CD1c-positive myeloid dendritic cell (primary cell): ENCODE measurements around the gene MEPCE.

Source experiments
- DNase-seq: peaks from one replicate; pipeline ENCODE4 v3.0.0-alpha.2; 2016; ENCODE audit errors: extremely low spot score

Gene MEPCE

DNA sequence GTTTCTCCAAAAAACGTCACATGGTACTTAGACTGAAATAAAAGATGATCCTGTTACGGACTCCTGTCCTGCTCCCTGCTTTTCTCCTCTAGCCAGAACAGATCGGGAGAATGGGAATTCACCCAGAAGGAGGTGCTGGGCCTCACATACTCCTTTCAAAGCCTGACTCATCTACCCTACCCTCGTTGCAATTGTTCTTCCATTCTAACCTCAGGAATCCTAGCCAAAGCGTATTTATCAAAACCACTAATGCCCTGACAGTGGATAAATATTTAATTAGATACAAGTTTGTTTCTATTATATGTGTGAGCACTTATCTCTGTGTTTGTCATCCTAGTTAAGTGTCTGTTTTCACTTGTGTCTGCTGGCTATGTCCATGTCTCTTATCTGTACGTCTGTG is 22.9 kb upstream of the MEPCE start:
- no peak for DNase-seq

DNA sequence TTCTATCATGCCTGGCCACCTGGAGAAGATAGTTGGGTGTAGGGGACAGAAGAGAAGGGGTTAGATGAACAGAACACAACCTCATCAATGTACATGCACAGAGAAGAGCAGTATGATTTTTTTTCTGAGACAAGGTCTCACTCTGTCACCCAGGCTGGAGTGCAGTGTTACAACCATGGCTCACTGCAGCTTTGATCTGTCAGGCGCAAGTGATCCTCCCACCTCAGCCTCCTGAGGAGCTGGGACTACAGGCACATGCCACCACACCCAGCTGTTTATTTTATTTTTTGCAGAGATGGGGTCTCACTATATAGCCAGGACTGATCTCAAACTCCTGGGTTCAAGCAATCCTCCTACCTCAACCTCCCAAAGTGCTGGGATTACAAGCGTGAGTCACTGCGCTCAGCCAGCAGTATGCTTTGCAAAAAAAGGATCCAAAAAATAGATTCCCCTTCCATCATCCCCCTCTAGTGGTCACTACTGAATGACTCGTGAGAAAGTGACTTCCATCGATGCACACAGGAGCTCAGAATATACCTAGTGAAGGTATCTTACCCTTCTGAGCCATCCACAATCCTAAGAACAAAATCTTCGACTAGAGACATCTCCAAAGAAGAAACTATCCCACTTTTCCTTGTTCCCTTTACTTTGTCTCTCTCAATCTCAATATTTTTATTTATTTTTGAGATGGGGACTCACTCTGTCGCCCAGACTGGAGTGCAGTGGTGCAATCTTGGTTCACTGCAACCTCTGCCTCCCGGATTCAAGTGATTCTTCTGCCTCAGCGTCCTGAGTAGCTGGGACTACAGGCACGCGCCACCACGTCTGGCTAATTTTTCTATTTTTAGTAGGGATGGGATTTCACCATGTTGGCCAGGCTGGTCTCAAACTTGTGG is 22.1 kb upstream of the MEPCE start:
- peak; percentile 84 for DNase-seq

DNA sequence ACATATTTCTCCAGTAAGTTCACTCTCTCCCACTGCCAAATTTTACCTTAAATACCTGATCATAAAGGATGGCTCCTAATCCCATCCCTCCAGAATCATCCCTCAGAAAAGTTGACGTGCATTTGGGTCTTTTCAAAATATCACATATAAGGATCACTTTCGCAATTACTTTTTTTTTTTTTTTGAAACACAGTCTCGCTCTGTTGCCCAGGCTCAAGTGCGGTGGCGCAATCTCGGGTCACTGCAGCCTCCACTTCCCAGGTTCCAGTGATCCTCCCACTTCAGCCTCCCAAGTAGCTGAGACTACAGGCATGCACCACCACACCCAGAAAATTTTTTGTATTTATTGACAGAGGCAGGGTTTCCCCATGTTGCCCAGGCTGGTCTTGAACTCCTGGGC is 18.5 kb upstream of the MEPCE start:
- DNase-seq, result no peak

DNA sequence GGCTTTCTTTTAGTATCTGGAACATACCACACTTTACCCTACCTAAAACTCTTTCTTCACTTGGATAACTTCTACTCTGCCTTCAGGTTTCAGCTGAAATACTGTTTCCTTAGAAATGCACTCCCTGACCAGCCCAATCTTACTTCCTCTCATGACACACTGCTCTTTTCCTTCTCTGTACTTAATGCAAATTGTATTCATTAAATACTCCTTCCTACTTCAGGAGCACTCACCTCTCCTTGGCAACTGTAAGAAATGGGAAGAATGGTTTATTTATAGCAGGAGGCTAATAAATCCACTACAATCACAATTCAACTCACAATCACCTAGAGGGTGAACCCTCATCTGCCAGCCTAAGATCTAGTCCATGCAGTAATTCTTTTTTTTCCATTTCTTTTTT is 16.3 kb upstream of the MEPCE start:
- DNase-seq, result peak; percentile 44

DNA sequence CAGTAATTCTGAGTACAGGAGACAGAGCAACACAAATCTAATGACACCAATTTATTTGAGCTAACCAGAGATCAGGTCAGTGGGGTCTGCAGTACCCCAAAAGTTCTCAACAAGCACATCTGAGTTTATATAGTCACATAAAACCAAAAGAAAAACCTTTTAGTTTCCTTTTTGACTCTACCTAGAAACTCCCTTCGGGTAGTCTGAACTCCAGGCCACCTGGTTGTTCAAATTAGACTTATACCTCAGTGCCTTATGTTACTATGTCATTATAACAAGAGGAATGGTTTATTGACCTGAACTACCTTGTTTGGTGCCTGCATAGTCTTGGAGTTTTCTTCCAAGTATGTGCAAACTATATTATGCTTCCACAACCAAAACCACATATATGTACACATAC is 15.7 kb upstream of the MEPCE start:
- no peak for DNase-seq

DNA sequence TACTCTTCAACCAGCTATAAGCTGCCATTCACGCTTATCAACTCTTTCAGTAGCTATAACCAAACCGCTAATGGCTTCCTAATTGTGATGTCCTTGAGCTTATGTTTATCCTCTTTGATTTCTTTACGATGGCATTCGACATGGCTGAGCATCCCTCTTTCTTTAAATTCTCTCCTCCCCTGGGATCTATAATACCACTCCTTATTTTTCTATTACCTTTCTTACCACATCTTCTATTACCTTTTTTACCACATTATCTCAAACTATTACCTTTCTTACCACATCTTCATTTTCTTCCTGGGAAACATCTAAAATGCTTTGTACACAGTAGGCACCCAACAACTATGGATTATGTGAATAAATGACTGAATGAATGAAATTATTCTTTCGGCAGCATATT is 14.2 kb upstream of the MEPCE start:
- no peak for DNase-seq

DNA sequence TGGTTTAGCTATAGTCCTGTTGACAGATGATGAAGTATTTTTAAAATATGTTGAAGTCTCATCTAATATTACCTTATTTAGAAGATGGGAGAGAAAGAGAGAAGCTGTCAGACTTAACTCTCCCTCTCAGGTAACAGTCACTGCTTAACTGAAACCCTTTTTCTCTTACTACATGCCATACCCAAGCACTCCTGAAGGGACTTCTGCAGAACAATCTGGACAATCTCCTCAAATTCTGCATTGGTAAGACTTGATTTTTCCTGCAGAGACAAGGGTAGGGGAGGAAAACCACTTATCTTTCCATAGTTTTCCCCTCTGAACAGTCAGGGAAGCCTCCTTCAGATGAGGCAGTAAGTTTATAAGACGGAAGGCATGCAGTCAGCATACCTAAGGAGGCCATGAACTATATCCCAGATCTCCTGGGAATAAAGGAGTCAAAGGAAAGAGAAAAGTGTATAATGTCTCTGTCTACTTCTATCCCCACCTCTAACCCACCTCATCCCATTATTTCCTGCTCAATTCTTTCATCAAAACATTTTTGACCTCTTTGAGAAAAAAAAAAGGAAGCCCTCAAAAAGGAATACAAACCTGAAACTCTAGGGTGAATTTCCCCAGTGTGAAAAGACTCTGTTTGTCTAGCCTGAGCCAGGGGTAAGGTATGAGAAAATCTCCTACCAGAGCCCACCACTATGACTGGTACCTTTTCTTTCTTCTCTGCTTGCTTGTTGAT is 10.5 kb upstream of the MEPCE start:
- DNase-seq, result no peak

DNA sequence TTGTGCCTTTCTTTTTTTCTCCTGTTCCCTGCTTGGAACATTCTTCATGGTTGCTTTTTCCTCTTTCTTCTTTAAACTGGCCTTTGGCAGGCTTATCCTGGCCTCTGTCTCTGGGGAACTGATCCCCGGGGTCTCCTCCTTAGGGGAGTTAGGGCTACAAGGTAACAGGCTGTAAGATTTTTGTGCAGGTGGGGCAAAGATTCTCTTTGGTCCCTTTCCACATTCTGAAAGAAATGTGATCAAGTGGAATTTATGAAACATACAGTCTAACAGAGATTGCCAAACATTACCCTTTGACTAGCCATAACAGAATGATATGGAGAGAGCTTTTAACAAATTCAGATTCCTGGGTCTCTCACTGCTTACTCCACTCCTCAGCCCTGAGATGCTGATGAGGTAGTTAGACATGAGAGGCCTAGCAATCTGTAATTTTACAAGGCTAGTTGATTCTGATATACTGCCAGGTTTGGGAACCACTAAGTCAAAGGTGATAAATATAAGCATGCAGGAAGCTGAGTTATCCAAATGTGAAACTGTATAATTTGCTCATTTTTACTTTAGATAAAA is 9.9 kb upstream of the MEPCE start:
- DNase-seq, result no peak

DNA sequence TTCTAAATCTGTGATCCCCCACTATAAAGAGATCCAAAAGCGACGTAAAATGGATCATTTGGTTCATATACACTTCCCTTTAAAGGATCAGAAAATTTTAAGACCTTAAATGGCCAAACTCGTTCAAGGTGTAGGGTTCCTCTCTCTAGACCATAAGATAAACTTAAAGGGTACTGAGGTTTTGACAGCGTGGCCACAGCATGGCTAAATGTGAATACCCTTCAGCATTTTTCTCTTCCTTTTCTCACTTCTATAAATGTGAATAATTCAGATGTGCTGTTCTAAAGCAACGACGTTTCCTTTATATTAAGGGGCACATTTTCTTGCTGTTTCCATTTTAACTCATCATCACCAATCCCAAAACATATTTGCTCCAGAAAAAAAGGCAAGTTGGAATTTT is 6.3 kb upstream of the MEPCE start:
- DNase-seq, result no peak

DNA sequence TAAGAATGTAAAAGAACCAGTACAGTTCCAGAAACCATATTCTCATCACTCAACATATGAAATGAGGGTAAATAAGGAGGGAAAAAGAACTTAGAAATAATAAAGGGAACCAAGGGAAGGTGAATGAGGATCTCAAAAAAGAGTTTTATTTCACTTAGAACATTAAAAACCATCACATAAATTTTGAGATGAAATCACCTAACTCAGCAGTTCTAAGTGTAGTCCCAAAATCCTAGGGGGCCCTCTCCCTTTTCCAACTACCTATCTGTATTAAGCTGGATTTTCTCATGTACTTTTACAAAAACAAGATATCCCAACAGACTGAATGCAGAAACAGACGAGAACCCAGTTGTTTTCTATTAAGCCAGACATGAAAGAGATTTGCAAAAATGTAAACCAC is 4.3 kb upstream of the MEPCE start:
- DNase-seq, result no peak

DNA sequence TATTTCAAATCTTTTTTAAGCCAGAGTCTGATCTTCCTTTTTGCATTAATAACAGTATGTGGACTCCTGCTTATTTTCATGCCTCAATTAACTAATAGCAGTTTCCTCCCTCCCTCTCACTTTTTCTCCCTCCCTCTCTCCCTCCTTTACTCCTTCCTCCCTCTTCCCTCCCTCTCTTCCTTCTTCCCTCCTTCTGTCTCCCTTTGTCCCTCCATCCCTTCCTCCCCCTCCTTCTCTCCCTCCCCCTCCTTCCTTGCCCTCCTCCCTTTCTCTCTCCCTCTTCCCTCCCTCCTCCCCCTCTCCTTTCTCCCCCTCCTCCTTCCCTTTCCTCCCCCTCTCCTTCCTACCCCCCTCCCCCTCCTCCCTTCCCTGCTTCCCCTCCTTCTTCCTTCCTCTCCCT is 3.1 kb upstream of the MEPCE start:
- DNase-seq, result no peak

DNA sequence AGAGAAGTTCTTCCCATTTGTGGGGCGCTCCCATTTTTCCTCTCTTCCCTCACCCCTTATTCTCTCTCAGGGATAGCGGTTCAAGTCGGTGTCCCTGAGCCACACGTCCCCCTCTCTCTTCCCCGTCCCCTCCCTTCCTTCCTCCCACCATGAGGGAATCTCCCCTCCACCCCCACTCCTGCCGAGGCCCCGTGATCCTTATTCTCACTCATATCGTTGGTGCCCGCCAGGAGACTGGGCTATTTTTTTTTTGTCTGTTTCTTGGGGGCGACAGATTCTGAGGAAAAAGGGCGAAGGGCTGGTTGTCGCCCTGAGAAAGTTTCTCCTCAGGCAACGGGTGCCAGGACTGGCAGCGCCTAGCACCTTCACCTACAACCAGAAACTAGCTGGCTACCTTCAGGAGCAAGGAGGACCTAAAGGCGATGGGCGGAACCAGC is 1.9 kb upstream of the MEPCE start:
- no peak for DNase-seq

DNA sequence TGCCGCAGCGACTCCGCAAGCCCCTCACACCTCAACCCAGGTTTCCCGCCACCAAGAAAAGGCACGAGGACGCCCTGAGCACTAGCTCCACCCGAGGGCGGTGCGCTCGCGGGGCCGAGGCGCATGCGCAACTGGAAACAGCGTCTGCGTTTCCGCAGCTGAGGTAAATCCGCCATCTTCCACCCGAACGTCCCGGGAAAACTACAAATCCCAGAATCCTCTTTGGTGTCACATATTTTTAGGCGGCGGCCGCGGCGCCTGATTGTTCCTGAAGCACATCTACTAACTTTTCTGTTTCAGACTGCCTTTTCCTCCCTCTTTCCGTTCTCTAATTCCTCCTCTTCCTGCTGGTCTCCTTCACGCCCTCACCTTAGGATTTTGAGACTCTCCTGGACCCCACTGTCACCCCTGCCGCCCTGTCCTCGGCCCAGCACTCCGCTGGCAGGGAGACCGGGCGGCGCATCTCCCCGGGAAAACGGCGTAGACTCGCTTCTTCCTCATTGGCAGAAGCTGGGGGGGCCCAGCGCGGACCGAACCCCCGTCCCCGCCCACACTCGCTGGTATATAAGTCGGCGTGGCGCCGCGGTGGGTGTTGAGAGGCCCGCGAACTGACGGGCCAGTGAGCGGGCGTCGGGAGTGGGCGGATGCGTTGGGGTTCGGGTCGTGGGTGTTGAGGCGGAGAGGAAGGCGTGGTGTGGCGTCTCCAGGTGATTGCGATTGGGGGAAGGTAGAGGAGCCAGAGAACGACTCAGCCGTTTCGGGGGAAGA is 1.2 kb upstream of the MEPCE start, which contains the start of gene ZCWPW1:
ZCWPW1 (minus strand) TSS at position 505 of the 768 bp plus-strand sequence. CDS start 8,054 bp downstream, outside the sequence.
- peak; percentile 98 for DNase-seq

DNA sequence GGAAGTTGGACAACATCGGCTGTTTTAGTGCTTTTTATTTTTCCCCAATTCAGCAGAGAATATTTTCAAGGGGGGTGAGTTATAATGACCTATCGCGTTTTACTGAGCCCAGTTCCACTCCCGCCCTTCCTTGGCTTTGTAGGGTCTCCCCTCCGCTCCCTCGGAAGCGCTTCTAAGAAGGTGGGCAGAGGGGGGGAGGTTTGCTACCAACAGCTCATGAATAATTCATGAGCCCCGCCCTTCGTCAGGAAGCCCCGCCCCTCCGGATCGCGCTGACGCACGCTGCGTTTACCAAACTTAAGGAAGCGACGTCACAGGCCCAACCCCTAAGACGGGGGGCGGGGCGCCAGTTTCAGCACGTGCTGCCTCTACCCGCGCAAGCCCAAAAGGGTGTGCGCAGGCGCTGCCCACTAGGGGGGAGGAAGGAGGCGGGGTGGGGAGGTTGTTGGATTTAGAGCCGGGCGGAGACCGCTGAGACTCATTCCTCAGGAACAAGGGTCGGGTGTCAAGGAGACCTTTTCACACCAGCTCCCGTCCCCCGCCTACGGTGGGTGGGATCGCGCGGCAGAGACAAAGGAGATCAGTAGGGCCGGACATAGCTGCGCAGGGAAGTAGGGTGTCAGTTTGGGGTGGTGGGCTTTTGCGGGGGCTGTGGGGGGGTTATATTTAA is 529 bp upstream of the MEPCE start:
- DNase-seq, result peak; percentile 100

DNA sequence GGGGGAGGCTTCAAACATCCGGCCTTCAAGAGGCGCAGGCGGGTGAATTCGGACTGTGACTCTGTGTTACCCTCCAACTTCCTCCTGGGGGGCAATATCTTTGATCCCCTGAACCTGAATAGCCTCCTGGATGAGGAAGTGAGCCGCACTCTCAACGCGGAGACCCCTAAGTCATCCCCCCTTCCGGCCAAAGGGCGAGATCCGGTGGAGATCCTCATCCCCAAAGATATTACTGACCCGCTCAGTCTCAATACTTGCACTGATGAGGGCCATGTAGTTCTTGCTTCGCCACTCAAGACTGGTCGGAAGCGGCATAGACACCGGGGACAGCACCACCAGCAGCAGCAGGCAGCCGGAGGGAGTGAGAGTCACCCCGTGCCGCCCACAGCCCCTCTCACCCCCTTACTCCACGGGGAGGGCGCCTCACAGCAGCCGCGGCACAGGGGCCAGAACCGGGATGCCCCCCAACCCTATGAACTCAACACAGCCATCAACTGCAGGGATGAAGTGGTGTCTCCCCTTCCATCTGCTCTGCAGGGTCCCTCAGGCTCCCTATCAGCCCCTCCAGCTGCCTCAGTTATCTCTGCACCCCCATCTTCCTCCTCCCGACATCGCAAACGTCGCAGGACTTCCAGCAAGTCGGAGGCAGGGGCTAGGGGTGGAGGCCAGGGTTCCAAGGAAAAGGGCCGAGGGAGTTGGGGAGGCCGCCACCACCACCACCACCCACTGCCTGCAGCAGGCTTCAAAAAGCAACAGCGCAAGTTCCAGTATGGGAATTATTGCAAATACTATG is 1.1 kb downstream of the MEPCE start:
- no peak for DNase-seq

DNA sequence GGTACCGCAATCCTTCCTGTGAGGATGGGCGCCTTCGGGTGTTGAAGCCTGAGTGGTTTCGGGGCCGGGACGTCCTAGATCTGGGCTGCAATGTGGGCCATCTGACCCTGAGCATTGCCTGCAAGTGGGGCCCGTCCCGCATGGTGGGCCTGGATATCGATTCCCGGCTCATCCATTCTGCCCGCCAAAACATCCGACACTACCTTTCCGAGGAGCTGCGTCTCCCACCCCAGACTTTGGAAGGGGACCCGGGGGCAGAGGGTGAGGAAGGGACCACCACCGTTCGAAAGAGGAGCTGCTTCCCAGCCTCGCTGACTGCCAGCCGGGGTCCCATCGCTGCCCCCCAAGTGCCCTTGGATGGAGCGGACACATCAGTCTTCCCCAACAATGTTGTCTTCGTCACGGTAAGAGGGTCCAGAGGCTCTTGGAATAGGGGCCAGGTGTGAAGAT is 1.7 kb downstream of the MEPCE start:
- no peak for DNase-seq

DNA sequence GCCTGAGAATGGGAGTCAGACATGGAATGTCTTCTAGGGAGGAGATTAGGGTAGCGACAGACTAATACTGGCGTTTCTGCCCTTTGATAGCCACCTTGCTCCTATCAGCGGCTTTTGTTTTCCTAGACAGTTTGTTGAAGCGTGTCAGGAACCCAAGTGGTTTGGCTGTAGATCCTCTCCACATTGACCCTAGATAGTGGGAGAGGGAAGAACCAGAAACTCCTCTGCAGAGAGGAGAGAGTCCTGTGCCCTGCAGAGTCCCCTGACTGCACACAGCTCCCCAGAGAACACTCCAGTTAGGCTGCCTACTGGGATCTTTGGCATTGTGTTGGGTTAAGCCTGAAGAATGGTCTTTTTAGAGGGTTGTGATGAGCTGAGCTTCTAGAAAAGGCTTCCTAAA is 2.4 kb downstream of the MEPCE start:
- DNase-seq, result no peak

DNA sequence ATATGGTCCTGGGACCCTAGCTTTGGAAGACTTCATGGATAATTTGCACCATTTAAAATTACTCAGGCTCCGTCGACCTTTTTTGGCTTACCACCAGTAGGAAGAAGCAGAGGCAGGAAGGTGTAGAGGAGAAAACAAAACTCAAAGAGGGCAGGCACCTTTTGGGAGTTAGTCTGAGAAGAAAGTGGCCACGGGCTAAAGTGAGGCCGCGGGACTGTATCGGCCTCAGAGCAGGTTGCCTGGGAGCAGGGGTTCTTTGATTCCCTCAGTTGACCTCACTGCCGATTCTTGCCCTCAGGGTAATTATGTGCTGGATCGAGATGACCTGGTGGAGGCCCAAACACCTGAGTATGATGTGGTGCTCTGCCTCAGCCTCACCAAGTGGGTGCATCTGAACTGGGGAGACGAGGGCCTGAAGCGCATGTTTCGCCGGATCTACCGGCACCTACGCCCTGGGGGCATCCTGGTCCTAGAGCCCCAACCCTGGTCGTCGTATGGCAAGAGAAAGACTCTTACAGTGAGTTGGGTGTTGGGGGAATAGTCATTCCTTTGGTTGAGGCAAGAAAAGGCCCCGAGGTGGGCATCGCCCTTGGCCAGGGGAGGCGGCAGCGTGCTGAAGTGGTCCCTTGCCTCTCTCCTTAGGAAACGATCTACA is 3.1 kb downstream of the MEPCE start:
- no peak for DNase-seq

DNA sequence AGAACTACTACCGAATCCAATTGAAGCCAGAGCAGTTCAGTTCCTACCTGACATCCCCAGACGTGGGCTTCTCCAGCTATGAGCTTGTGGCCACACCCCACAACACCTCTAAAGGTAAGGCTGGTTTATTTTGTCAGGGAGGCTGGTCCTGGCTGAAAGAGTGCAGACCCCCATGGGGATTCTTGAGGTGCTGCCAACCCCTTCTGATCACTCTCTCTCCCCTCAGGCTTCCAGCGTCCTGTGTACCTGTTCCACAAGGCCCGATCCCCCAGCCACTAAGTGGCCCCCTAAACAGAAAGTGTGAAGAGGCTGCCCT is 3.6 kb downstream of the MEPCE start:
- no peak for DNase-seq
